Mesenchymal stem cell (in vitro differentiated cells and primary cell): ENCODE results near the gene ADAMTS8.

Experiments
- DNase-seq: peaks from one replicate; pipeline ENCODE4 v3.0.0-alpha.2; 2013
- H2AFZ ChIP-seq: one replicate; pipeline ENCODE4 v1.6.1; 2013; ENCODE audit warnings: low read depth, mild to moderate bottlenecking, control low read depth, inconsistent platforms, low read length, moderate library complexity
- H2AK5ac ChIP-seq: 2 replicates; pipeline ENCODE4 v1.6.1; 2013; ENCODE audit warnings: low read length, moderate library complexity, mild to moderate bottlenecking, inconsistent platforms; ENCODE audit not compliant: severe bottlenecking
- H2BK120ac ChIP-seq: one replicate; pipeline ENCODE4 v1.6.1; 2013; ENCODE audit warnings: low read depth, mild to moderate bottlenecking, inconsistent platforms, low read length, moderate library complexity
- H2BK12ac ChIP-seq, 2 experiments: one replicate each; pipeline ENCODE4 v1.6.1; 2013; ENCODE audit warnings: inconsistent platforms in 2 of 2, low read length in 2 of 2, mild to moderate bottlenecking in 2 of 2, moderate library complexity in 2 of 2, control low read depth in 1 of 2
- H2BK15ac ChIP-seq: one replicate; pipeline ENCODE4 v1.6.1; 2013; ENCODE audit warnings: mild to moderate bottlenecking, low read depth, inconsistent platforms; ENCODE audit not compliant: poor library complexity, severe bottlenecking
- H2BK5ac ChIP-seq: 2 replicates; pipeline ENCODE4 v1.6.1; 2013; ENCODE audit warnings: low read depth, mild to moderate bottlenecking, low read length, control low read depth, inconsistent platforms; ENCODE audit not compliant: poor library complexity, severe bottlenecking
- H3K14ac ChIP-seq, 2 experiments: one replicate each; pipeline ENCODE4 v1.6.1; 2013; ENCODE audit warnings: inconsistent platforms in 2 of 2, low read length in 2 of 2, control low read depth in 1 of 2, mild to moderate bottlenecking in 1 of 2, moderate library complexity in 1 of 2
- H3K18ac ChIP-seq, 2 experiments: one replicate each; pipeline ENCODE4 v1.6.1; 2013; ENCODE audit warnings: inconsistent platforms in 2 of 2, low read length in 2 of 2, control low read depth in 1 of 2, low read depth in 1 of 2, mild to moderate bottlenecking in 1 of 2
- H3K23ac ChIP-seq, 2 experiments: one replicate each; pipeline ENCODE4 v1.6.1; 2013; ENCODE audit warnings: inconsistent platforms in 2 of 2, low read length in 2 of 2, mild to moderate bottlenecking in 2 of 2, moderate library complexity in 2 of 2, control low read depth in 1 of 2
- H3K27ac ChIP-seq: 2 replicates; pipeline ENCODE4 v1.5.1; 2013; ENCODE audit warnings: mild to moderate bottlenecking, moderate library complexity, low read length, control low read depth, inconsistent platforms; ENCODE audit not compliant: poor library complexity, severe bottlenecking
- H3K27me3 ChIP-seq, 2 experiments: 2 replicates each; pipeline versions ENCODE4 v1.6.1 to v1.7.0; 2013; ENCODE audit warnings: low read length in 2 of 2, mild to moderate bottlenecking in 2 of 2, moderate library complexity in 2 of 2, control low read depth in 1 of 2, inconsistent platforms in 1 of 2; ENCODE audit not compliant: control insufficient read depth in 1 of 2, insufficient read depth in 1 of 2
- H3K36me3 ChIP-seq, 2 experiments: 2 replicates each; pipeline versions ENCODE4 v1.6.1 to v1.7.0; 2013; ENCODE audit warnings: low read length in 2 of 2, control low read depth in 1 of 2, inconsistent platforms in 1 of 2, low read depth in 1 of 2, mild to moderate bottlenecking in 1 of 2; ENCODE audit not compliant: insufficient read depth in 2 of 2, control insufficient read depth in 1 of 2
- H3K4ac ChIP-seq, 2 experiments: one replicate each; pipeline ENCODE4 v1.6.1; 2013; ENCODE audit warnings: inconsistent platforms in 2 of 2, low read length in 2 of 2, mild to moderate bottlenecking in 2 of 2, moderate library complexity in 2 of 2, control low read depth in 1 of 2, low read depth in 1 of 2
- H3K4me1 ChIP-seq: 2 replicates; pipeline ENCODE4 v1.6.1; 2013; ENCODE audit warnings: low read depth, low read length, control low read depth; ENCODE audit not compliant: control insufficient read depth, insufficient read depth
- H3K4me2 ChIP-seq: 2 replicates; pipeline ENCODE4 v1.6.1; 2013; ENCODE audit warnings: low read length, mild to moderate bottlenecking, inconsistent platforms; ENCODE audit not compliant: poor library complexity, severe bottlenecking
- H3K4me3 ChIP-seq, 2 experiments: 2 replicates each; pipeline versions ENCODE4 v1.5.1 to v1.7.0; 2013; ENCODE audit warnings: low read length in 2 of 2, mild to moderate bottlenecking in 2 of 2, control low read depth in 1 of 2, low read depth in 1 of 2; ENCODE audit not compliant: insufficient read depth in 1 of 2
- H3K79me1 ChIP-seq: replicated peaks from 2 replicates; pipeline ENCODE4 v1.6.1; 2013; ENCODE audit warnings: mild to moderate bottlenecking, control low read depth, low read length, inconsistent platforms; ENCODE audit not compliant: poor library complexity, severe bottlenecking
- H3K9ac ChIP-seq: 2 replicates; pipeline ENCODE4 v1.7.0; 2013; ENCODE audit warnings: mild to moderate bottlenecking, low read length, moderate library complexity
- H3K9me3 ChIP-seq: 2 replicates; pipeline ENCODE4 v1.7.0; 2013; ENCODE audit warnings: mild to moderate bottlenecking, low read length; ENCODE audit not compliant: control insufficient read depth
- H4K8ac ChIP-seq: one replicate; pipeline ENCODE4 v1.6.1; 2013; ENCODE audit warnings: inconsistent platforms, mild to moderate bottlenecking, low read length, moderate library complexity
- H4K91ac ChIP-seq: one replicate; pipeline ENCODE4 v1.6.1; 2013; ENCODE audit warnings: mild to moderate bottlenecking, low read length, inconsistent platforms
- WGBS: methylation state at CpG from one replicate; pipeline ENCODE4 v1.1.7; 2013; ENCODE audit warnings: mixed read lengths; 5-methylcytosine and 5-hydroxymethylcytosine counted together

ADAMTS8 gene

GRCh38 chr11:130464291-130464812, 35.9 kb upstream of the ADAMTS8 start:
- no peak overlapping the region for H4K8ac ChIP-seq
- H2BK5ac ChIP-seq: no peak overlapping the region
- no peak overlapping the region for H3K4me2 ChIP-seq
- no peaks in the 10 kb centered on the region for H3K79me1 ChIP-seq
- H2AK5ac ChIP-seq: no peak overlapping the region
- no peak overlapping the region for H3K27ac ChIP-seq
- H3K4me3 ChIP-seq: no peak overlapping the region
- H2BK15ac ChIP-seq: no peak overlapping the region
- no peak overlapping the region for H3K14ac ChIP-seq
- no peak overlapping the region for H2AFZ ChIP-seq
- no peak overlapping the region for H4K91ac ChIP-seq
- no peak overlapping the region for H2BK12ac ChIP-seq
- H3K9me3 ChIP-seq: no peaks in the 10 kb centered on the region
- H3K23ac ChIP-seq: no peak overlapping the region
- peaks cover 38 to 93% of the 10 kb centered on the region in 2 experiments for H3K36me3 ChIP-seq
- H3K18ac ChIP-seq: no peak overlapping the region
- no peak overlapping the region for H2BK120ac ChIP-seq
- peaks cover 4% of the 10 kb centered on the region for H3K4me1 ChIP-seq
- H3K27me3 ChIP-seq: no peaks in the 10 kb centered on the region
- no peak overlapping the region for H3K4ac ChIP-seq
- H3K9ac ChIP-seq: no peak overlapping the region
- peak; percentile 21 for DNase-seq

GRCh38 chr11:130462931-130463330, 34.5 kb upstream of the ADAMTS8 start:
- 92% methylated on average over 7 of the region's 8 CpGs for whole genome bisulfite sequencing
- H4K8ac ChIP-seq: no peak overlapping the region
- no peak overlapping the region for H4K91ac ChIP-seq
- no peaks in the 10 kb centered on the region for H3K9me3 ChIP-seq
- no peak overlapping the region for H3K9ac ChIP-seq
- H3K23ac ChIP-seq: no peak overlapping the region
- no peak overlapping the region for H2BK120ac ChIP-seq
- no peak for DNase-seq
- H3K18ac ChIP-seq: no peak overlapping the region
- peaks cover 31 to 90% of the 10 kb centered on the region in 2 experiments for H3K36me3 ChIP-seq
- H3K4me3 ChIP-seq: no peak overlapping the region
- H2BK5ac ChIP-seq: no peak overlapping the region
- H3K4ac ChIP-seq: no peak overlapping the region
- no peaks in the 10 kb centered on the region for H3K27me3 ChIP-seq
- H2BK15ac ChIP-seq: no peak overlapping the region
- peaks cover 4% of the 10 kb centered on the region for H3K4me1 ChIP-seq
- H3K79me1 ChIP-seq: no peaks in the 10 kb centered on the region
- H2AFZ ChIP-seq: no peak overlapping the region
- H2AK5ac ChIP-seq: no peak overlapping the region
- H3K27ac ChIP-seq: no peak overlapping the region
- no peak overlapping the region for H3K14ac ChIP-seq
- H2BK12ac ChIP-seq: no peak overlapping the region
- H3K4me2 ChIP-seq: no peak overlapping the region

GRCh38 chr11:130462101-130462885, 33.9 kb upstream of the ADAMTS8 start:
- Histone ChIP-seq H2AK5ac (no peak overlapping the region), H4K8ac (no peak overlapping the region), H3K27me3 (no peaks in the 10 kb centered on the region), H3K4me2 (no peak overlapping the region), H3K79me1 (no peaks in the 10 kb centered on the region), H2BK5ac (no peak overlapping the region), H3K36me3 (peaks cover 31 to 87% of the 10 kb centered on the region in 2 experiments), H2BK120ac (no peak overlapping the region), H3K18ac (no peak overlapping the region), H3K9ac (no peak overlapping the region), H2AFZ (no peak overlapping the region), H3K4me3 (no peak overlapping the region), H3K23ac (no peak overlapping the region), H2BK12ac (no peak overlapping the region), H3K4ac (no peak overlapping the region), H4K91ac (no peak overlapping the region), H3K27ac (no peak overlapping the region), H2BK15ac (no peak overlapping the region), H3K4me1 (peaks cover 4% of the 10 kb centered on the region), H3K9me3 (no peaks in the 10 kb centered on the region), H3K14ac (no peak overlapping the region)
- DNase-seq: no peak
- 96% methylated on average over 31 of the region's 31 CpGs for WGBS

GRCh38 chr11:130459521-130459920, 31.1 kb upstream of the ADAMTS8 start:
- Histone ChIP-seq H3K9me3 (no peaks in the 10 kb centered on the region), H2BK15ac (no peak overlapping the region), H2BK5ac (no peak overlapping the region), H4K91ac (no peak overlapping the region), H3K14ac (no peak overlapping the region), H2BK120ac (no peak overlapping the region), H3K4ac (no peak overlapping the region), H3K27me3 (no peaks in the 10 kb centered on the region), H3K23ac (no peak overlapping the region), H3K79me1 (no peaks in the 10 kb centered on the region), H2AK5ac (no peak overlapping the region), H3K4me3 (no peak overlapping the region), H3K4me1 (peaks cover 7% of the 10 kb centered on the region), H3K36me3 (peaks cover 23 to 72% of the 10 kb centered on the region in 2 experiments), H3K18ac (no peak overlapping the region), H3K4me2 (no peak overlapping the region), H3K27ac (no peak overlapping the region), H2BK12ac (no peak overlapping the region), H4K8ac (no peak overlapping the region), H2AFZ (no peak overlapping the region), H3K9ac (no peak overlapping the region)
- DNase-seq: no peak
- 87% methylated on average over 7 of the region's 7 CpGs for WGBS
